HG03460 (cell line): ENCODE data around the gene LOXL3.

ENCODE experiments used
- ATAC-seq: cut with Tn5 transposase; IDR thresholded peaks from one replicate; pipeline ENCODE4 v1.9.1; 2021; ENCODE audit not compliant: unreplicated experiment

The LOXL3 gene, protein sequence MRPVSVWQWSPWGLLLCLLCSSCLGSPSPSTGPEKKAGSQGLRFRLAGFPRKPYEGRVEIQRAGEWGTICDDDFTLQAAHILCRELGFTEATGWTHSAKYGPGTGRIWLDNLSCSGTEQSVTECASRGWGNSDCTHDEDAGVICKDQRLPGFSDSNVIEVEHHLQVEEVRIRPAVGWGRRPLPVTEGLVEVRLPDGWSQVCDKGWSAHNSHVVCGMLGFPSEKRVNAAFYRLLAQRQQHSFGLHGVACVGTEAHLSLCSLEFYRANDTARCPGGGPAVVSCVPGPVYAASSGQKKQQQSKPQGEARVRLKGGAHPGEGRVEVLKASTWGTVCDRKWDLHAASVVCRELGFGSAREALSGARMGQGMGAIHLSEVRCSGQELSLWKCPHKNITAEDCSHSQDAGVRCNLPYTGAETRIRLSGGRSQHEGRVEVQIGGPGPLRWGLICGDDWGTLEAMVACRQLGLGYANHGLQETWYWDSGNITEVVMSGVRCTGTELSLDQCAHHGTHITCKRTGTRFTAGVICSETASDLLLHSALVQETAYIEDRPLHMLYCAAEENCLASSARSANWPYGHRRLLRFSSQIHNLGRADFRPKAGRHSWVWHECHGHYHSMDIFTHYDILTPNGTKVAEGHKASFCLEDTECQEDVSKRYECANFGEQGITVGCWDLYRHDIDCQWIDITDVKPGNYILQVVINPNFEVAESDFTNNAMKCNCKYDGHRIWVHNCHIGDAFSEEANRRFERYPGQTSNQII

DNA sequence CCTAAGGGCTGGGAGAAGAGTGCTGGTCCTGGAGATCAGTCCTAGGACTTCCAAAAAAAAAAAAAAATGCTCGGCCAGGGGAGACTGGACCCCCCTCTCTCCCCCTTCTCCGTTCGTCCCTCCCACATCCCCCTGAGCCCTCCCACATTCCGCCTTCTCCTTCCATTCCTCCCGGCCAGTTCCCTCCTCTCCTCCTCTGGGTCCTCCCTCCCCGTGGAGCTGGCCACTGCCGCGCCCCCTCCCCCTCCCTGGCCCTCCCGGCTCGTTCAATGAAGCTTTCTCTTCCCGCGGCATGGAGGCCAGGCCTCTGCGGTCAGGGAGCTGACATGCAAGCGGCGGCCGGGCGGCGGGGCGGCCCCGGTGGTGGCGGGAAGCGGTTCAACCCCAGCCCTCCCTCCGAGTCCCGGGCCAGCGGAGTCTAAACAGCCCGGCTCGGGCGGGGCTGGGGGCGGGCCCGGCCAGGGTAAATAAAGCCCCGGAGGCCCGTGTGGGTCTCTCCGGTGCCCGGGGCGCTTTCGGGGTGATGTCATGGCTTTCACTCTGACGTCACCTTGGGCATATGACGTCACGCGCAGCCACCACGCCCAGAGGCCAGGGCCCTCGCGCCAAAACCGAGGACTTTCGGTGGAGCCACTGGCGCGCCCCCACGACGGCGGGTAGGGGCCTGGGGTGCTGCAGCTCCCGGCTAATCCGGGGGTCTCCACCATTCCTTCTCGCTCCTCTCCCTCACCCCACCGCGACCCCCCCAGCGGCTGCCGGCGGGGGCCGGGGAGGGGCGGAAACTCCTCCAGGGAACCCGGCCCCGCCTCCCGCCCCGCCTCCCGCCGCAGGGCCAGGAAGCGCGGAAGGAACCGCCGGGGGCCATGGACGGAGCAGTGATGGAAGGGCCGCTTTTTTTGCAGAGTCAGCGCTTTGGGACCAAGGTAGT is at the start of gene LOXL3, which contains the start of gene DOK1:
LOXL3 (minus strand) TSS at position 51 of the 928 bp plus-strand sequence. CDS start 1,308 bp downstream, outside the sequence.
DOK1 (plus strand) TSS at position 829 of the 928 bp plus-strand sequence; CDS start at position 864, 35 bp downstream.
- peak; percentile 53 for ATAC-seq

DNA sequence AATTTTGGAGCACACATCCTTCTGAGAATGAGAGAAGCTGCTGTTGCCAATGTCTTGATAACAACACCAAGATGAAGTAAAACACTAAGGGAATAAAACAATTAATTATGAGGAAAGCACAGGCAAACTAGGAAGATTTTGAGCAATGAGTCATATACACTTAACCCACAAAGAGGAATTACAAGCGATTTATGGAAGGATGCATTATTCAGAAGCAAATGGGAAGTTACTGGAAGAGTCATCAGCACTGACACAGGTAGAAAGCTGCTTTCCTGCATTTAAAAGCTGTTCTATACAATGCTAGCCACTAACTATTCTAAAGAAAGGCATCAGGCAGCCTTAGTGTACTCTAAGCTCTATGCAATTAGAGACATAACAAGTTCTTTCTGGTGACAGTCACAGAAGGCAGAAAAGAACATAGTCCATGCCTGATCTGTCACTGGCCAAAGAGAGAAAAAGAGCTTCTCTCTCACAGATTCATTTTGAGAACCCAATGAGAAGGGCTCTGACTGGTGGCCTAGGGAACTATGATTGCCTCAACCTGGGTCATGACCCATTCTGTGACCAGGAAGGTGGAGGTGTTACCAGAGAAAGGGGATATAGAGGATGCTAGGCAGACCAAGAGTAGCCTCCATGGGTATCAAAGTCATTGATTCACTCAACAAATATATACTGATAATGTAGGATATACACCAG is 49.0 kb upstream of the LOXL3 start:
- no peak for ATAC-seq

- ATAC-seq: no peak
Measured at GRCh38 chr2:74599676-74600075, 45.9 kb upstream of the LOXL3 start.

GRCh38 chr2:74597410-74597809 is 43.7 kb upstream of the LOXL3 start:
- no peak for ATAC-seq

- ATAC-seq: no peak
Measured at GRCh38 chr2:74596584-74596983, 42.8 kb upstream of the LOXL3 start.

- ATAC-seq: no peak
Measured at GRCh38 chr2:74593826-74594772, 40.4 kb upstream of the LOXL3 start.

- no peak for ATAC-seq
Measured at GRCh38 chr2:74588664-74589063, 34.9 kb upstream of the LOXL3 start.

DNA sequence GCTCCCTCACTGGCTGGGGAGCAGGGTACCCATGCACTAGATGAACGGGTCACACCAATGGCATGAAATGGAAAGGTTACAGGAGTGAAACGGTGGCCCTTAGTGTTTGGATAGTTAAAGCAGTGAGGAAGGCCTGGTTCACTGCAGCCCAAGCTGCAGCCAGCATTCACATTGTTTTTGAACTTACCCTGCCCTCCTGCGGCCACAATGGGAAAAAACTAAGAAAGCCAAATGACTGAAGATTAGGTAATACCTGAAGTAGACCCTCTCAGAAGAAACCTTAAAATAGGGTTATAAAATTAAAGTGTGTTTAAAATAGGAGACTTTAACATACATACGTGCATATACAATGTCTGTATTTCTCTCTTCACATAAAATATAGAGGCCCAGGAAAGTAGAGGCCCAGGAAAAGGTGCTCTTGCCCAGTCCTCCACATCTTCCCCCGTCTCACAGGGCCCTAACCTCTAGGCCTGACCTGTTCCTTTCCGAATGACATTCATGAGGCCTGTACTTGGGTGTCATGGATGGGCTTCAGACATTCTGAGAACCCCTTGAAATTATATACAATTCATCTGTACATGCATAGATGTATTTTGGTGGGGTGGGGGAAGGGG is 34.0 kb upstream of the LOXL3 start:
- ATAC-seq: peak; percentile 66

GRCh38 chr2:74585406-74586185 is 31.9 kb upstream of the LOXL3 start:
- ATAC-seq: no peak

DNA sequence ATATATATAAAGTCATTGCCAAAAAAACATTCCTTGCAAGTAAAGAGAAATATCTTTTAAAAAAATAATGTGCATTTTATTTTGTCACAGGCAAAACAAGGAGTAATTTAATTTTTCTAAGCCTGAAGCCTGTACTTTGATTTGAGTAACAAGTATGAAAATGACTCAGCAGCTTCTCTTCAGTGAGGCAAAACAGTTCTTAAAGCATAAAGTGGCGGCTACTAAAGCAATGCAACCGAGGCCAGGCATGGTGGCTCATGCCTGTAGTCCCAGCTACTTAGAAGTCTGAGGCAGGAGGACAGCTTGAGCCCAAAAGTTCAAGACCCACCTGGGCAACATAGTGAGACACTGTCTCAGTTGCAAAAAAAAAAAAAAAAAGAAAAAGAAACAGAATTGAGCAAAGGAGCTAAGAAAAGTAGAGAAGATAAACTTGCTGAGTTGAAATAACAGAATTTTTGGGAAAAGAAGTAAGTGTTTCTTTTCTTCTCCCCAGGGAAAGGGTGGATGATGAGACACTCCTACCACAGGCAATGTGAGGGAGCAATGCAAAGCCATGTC is 30.4 kb upstream of the LOXL3 start:
- peak; percentile 49 for ATAC-seq

DNA sequence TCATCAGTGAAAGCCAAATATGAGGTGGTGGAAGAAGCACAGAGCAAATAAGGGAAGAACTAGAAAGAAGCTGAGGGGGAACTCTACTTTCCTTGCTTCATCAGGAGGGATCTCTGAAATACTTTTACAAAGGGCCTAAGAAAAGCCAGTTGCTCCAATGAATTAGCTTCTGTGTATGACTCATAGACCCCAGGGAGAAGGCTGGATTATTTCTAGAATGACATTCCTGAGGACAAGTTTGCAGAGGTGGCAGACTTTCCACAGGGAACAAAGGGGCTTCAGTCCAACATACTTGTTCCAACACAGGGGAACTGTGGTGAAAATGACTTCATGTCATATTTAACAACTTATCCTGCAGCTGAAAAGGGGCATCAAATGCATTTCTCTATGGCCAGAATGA is 29.8 kb upstream of the LOXL3 start:
- no peak for ATAC-seq

- ATAC-seq: no peak
Measured at GRCh38 chr2:74582184-74582583, 28.4 kb upstream of the LOXL3 start.

DNA sequence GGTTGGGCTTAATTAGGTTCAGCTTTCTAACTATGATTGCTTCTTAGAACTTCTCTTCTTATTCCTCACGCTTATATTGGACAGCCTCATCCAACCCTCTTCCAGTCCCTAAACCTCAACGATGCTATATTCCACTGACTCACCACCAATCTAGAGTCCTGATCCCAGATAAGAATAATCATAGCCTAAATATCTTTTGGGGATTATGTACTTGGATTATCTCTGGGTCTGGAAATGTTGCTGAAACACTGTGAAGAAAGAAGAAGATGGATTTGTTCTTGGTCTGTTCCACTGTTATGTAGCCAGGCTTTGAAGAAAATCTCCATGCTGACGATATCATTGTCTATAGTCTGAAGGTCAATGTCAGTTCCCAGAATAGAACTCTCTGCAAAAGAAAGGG is 27.7 kb upstream of the LOXL3 start:
- no peak for ATAC-seq

DNA sequence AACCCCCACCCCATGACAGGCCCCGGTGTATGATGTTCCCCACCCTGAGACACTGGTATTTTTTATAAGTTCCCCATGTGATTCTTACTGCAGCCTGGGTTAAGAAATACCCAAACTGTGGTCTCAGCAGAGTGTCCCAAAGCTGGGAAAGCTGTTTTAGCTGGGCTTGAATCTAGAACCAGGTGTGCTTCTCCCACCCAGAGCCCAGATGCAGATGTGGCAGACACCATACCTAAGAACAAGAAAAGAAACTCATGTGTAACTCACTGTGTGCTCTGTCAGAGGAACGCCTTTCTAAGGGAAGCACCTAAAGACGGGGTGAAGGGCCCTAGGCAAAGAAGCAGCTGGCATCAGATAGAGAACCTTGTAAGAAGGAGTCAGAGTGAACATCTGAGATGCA is 24.7 kb upstream of the LOXL3 start:
- no peak for ATAC-seq

- ATAC-seq: no peak
Measured at GRCh38 chr2:74577448-74577847, 23.7 kb upstream of the LOXL3 start.

- ATAC-seq: no peak
Measured at GRCh38 chr2:74576863-74577229, 23.1 kb upstream of the LOXL3 start.

DNA sequence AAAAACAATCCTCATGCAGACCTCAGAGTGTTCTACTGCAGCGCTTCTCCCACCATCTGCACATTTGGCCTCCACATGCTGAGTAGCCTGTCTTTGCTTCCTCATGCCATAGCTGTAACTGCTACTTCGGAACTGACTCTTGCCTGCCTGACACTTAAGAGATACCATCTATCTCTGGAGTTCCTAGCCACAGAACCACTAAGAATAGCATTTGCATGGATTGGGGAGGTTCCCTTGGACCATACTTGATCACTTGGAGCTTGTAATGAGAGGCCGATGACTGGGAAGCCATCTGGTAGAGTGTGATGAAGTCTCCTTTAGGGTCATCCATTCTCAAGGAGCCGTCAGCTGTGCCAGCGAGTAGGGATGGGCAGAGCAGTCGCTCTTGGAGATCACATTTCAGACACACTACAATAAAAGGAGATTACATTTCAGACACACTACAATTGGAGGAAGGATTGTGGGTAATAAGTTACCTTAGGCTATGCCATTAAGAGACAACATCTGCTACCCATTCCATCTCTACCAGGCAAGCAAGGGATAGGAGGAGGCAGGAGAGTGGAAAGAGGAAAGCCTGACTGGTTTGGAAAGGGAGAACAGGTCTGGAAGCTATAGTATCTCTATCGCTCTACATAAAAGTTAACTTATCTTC is 22.6 kb upstream of the LOXL3 start:
- no peak for ATAC-seq
